T-helper 2 cell treated with Interferon-gamma antibody and Interleukin-4, amounts not matched to agents 5 μg/mL and 100 μg/mL, for 36 hours (primary cell): Measurements from ENCODE around the gene RBBP8NL.

Experiments used
- DNase-seq: peaks from one replicate; pipeline ENCODE4 v3.0.0; 2021; ENCODE audit warnings: low spot score
- H3K27ac Mint-ChIP-seq: one replicate; pipeline ENCODE4 v1.8.0; 2021; ENCODE audit warnings: mild to moderate bottlenecking, mixed read lengths
- H3K27me3 Mint-ChIP-seq: one replicate; pipeline ENCODE4 v1.8.0; 2021; ENCODE audit warnings: low read depth, mixed read lengths
- H3K36me3 Mint-ChIP-seq: one replicate; pipeline ENCODE4 v1.8.0; 2021; ENCODE audit warnings: low read depth, mixed read lengths
- H3K4me1 Mint-ChIP-seq: one replicate; pipeline ENCODE4 v1.8.0; 2021; ENCODE audit warnings: low read depth, mixed read lengths
- H3K4me3 Mint-ChIP-seq: one replicate; pipeline ENCODE4 v1.8.0; 2022; ENCODE audit warnings: mild to moderate bottlenecking, moderate library complexity, mixed read lengths
- H3K9me3 Mint-ChIP-seq: one replicate; pipeline ENCODE4 v1.8.0; 2021; ENCODE audit warnings: mixed read lengths

Gene RBBP8NL

DNA sequence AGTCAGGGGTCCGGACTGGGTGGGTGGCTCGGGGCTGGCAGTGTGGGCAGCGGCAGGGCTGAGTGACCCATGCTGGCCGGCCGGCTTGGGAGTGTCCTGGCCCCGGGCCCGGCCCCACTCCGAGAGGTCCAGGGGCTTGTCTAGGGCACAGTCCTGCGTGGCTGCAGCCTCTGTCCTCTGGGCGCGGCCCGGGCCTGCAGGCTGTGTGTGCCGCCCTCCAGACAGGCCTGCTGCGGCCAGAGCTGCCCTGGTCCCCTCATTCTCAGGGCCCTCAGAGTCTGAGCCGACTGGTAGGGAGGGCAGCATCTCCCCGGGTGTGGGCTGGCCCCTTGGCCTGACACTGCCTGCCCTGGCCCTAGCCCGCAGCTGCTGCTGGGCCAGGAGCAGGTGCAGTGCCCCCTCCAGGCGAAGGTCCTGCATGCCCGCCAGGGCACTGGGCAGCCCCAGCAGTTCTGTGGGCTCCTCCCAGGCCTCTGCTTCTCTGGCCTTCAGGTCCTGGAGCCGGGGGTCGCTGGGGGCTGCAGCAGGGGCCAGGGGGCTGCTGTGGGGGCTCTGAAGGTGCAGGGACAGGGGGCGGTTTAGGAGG lies 13.3 kb downstream of the RBBP8NL start:
- Mint-ChIP-seq H3K27ac (no peak overlapping the region), H3K4me3 (no peak overlapping the region), H3K4me1 (peaks cover 8% of the 10 kb centered on the region), H3K9me3 (no peaks in the 10 kb centered on the region), H3K27me3 (no peaks in the 10 kb centered on the region), H3K36me3 (no peaks in the 10 kb centered on the region)
- no peak for DNase-seq

DNA sequence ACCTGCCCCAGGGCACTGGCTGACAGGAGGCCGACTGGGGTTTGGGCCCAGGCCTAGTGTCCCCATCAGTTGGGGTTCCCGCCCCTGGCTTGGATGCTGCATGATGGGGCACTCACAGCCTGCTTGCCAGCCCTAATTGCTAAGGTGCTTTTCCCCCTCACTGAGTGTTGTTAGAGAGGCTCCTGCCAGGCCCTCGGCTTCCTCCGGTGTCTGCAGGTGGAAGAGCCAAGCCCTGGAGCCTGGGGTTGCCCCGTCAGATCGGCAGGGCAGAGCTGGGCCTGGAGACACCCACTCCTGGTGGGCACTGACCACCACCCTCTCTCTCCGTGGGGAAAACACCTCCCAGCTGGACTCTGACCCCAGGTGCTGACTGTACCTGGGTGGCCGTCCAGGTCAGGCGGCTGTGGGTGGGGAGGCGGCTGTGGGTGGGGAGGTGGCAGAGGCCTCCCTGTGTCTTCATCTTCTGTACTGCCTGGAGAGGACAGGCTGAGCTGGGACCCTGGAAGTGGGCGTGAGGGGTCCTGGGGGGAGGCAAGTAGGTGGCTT lies 14.2 kb downstream of the RBBP8NL start:
- H3K9me3 Mint-ChIP-seq = no peaks in the 10 kb centered on the region

DNA sequence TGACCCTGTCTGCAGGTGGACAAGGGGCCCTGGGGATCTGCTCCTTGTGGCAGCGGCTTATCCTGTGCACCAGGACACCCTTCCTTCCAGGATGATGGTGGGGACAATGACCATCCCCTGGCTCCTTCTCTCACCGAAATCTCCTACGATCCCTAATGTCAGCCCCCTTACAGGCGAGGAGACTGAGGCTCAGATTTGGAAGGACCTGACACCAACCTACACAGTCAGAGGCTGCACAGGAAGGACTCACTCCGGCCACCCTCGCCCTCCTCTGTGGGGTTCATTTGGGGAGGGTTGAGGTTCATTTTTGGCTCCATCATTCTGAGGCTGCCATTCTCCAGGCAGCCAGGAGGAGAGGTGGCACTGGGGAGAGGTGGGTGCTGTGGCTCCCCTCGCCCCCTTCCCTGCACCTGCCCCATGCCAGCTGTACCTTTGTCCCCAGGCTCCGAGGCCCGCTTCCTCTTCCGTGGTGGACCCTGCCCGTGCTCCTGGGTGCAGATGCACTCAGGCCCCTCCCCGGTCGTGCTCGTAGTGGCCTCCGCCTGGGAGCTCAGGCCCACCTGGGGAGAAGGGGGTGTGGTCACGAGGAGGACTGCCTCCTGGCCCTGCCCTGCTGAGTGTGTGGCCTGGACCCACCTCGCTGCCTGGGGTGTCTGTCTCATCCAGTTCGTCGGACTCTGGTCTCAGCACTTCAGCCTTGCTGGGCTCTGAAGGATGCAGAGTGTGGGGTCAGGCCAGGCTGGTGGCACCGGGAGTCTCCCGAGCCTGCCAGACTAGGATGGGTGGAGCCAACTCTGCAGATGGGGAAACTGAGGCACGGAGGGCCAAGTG lies 14.9 kb downstream of the RBBP8NL start:
- H3K27ac Mint-ChIP-seq = no peak overlapping the region
- H3K4me3 Mint-ChIP-seq = no peak overlapping the region
- no peaks in the 10 kb centered on the region for H3K27me3 Mint-ChIP-seq
- H3K4me1 Mint-ChIP-seq = peaks cover 11% of the 10 kb centered on the region
- H3K36me3 Mint-ChIP-seq = no peaks in the 10 kb centered on the region
- H3K9me3 Mint-ChIP-seq = no peaks in the 10 kb centered on the region
- DNase-seq = no peak

More for the DNA sequence above, 14.2 kb downstream of the RBBP8NL start:
- no peaks in the 10 kb centered on the region for H3K27me3 Mint-ChIP-seq
- DNase-seq = no peak
- H3K36me3 Mint-ChIP-seq = no peaks in the 10 kb centered on the region
- no peak overlapping the region for H3K4me3 Mint-ChIP-seq
- no peak overlapping the region for H3K27ac Mint-ChIP-seq
- peaks cover 8% of the 10 kb centered on the region for H3K4me1 Mint-ChIP-seq

DNA sequence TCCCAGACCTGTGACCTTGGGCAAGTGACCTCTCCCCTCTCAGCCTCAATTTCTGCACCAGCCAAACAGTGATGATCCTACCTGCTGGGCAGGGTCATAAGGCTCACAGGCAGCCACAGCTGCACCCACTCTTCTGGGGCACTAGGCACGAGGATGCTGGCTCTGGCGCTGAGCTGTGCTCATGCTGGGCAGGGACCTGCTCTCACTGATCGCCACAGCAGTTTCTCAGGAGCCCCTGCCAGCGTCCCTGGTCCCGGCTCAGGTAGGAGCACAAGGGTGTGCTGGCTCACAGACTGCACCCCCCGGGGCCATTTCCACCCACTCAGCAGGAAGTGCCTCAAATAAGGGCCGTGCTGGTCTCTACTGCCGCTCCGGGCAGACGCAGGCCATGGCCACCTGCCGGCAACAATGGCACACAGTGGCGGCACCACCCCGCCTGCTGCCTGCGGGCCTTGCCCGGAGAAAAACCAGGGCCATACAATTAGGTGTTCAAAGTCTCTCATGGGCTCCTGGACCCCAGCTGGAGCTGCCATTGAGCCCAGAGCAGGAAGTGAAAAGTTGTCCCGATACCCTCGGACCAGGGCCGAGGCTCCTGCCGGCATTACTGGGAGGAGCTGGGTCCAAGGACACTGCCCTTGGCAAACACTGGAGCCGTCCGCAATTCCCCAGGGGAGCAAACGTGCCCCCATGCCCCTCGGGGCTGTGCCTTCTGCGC lies 15.7 kb downstream of the RBBP8NL start:
- no peak for DNase-seq
- Mint-ChIP-seq H3K27ac (no peak overlapping the region), H3K4me3 (no peak overlapping the region), H3K9me3 (no peaks in the 10 kb centered on the region), H3K27me3 (no peaks in the 10 kb centered on the region), H3K4me1 (peaks cover 11% of the 10 kb centered on the region), H3K36me3 (no peaks in the 10 kb centered on the region)

DNA sequence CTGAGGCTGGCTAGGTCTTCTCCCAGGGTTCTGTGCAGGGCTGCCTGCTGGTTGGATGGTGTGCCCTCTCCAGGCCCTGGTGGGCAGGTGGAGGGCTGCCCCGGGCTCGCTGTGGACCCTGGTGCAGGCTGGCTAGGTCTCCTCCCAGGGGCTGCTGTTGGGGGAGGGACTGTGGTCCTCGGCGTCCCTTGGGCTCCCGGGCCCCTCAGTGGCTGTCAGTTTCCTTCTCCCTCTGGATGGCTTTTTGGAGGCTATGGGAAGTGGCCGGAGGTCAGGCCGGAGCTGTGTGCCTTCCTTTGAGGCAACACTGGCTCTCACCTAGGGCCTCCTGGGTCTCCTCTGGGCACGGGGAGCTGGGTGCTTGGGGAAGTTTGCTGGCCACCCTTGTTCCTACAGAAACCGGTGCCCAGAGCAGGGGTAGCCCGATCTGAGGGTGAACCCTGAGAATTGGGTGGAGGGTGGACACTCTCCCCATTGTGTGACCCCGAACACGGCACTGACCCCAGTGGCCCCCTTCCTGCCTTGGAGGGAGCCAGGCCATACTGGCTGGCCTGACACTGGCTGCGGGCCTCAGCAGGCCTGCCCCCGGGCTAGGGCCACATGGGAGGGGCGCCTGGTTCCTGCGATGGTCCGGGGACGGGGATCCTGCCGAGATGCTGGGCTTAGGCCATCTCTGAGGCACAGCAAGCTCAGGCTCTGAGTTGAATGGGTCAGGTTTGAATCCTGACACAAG lies 16.4 kb downstream of the RBBP8NL start:
- no peaks in the 10 kb centered on the region for H3K9me3 Mint-ChIP-seq
- no peak overlapping the region for H3K4me3 Mint-ChIP-seq
- H3K4me1 Mint-ChIP-seq = peaks cover 15% of the 10 kb centered on the region
- no peak for DNase-seq
- H3K27ac Mint-ChIP-seq = no peak overlapping the region
- no peaks in the 10 kb centered on the region for H3K27me3 Mint-ChIP-seq
- no peaks in the 10 kb centered on the region for H3K36me3 Mint-ChIP-seq

DNA sequence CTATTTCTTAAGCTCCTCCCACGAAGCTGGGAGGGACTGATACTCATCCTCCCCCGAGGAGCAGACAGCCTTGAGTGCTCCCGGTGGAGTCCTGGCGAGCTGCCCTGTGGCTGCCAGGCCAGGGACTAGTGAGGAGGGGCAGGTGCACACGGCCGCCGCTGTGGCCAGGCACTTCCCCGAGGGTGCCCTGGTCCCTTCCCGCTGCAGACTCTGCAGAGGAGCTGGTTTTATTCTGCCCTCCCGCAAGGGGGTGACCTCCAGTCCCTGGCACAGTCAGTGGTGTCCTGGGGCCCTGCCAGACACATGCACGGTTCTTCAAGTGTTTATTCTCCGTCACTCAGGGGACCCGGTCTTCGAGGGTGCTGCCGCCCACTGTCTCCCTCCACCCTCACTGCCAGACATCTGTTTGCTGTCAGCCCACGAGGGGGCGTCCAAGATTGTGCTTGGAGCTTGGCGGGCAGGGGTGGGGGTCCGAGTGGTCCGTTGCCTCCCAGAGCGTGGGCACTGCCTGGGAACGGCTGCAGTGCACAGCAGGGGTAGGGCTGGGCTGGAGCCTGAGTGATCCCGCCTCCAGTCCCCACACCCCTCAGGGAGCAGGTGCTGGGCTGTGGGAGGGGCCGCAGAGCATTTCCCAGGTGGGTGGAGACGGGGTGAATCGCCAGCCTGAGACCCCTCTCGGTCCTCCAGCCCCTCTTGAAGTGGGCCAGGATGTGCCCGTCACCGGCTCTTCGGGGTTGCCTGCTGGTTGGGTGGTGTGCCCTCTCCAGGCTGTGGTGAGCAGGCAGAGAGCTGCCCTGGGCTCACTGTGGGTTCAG lies 17.2 kb downstream of the RBBP8NL start:
- DNase-seq = peak; percentile 34
- no peaks in the 10 kb centered on the region for H3K36me3 Mint-ChIP-seq
- H3K4me1 Mint-ChIP-seq = peaks cover 20% of the 10 kb centered on the region
- H3K27ac Mint-ChIP-seq = no peak overlapping the region
- no peak overlapping the region for H3K4me3 Mint-ChIP-seq
- no peaks in the 10 kb centered on the region for H3K9me3 Mint-ChIP-seq
- no peaks in the 10 kb centered on the region for H3K27me3 Mint-ChIP-seq

DNA sequence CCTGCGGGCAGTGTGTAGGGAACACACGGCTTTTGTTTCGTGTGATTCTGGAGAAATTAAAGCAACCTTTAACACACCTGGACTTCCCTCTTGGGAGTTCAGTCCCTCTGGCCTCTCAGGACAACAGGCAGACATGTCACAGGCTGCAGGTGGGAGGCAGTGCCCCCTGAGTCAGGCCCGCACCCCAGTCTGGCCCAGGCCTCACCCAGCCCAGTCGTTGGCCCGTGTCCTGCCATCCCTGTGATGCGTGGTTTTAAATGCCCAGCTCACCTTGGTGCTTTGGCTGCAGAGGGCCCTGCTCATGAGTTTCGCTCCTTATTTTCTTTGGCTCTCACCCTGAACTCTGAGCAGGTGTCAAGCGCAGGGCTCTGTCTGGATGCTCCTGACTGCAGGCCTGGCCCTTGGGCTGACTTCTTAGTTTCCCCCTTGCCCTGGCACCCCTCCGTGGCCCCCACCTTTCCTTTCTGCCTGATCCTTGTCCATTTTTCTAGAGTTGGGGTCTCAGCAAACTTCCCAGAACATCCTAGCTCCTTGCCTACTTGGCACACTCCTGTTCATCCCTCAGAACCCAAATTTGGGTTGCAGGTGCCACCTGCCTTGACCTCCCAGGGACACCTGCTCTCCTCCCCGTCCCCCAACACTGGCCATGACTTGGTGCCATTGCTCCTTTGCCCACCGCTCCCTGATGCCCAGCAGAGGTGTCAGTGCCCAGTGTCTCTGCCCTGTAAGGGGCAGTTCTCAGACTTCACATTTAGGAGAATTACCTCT lies 18.1 kb downstream of the RBBP8NL start:
- Mint-ChIP-seq H3K27ac (peak overlapping the region; percentile 34), H3K4me1 (peaks cover 20% of the 10 kb centered on the region), H3K36me3 (no peaks in the 10 kb centered on the region), H3K27me3 (no peaks in the 10 kb centered on the region), H3K4me3 (peak overlapping the region; percentile 24), H3K9me3 (no peaks in the 10 kb centered on the region)
- DNase-seq = no peak

DNA sequence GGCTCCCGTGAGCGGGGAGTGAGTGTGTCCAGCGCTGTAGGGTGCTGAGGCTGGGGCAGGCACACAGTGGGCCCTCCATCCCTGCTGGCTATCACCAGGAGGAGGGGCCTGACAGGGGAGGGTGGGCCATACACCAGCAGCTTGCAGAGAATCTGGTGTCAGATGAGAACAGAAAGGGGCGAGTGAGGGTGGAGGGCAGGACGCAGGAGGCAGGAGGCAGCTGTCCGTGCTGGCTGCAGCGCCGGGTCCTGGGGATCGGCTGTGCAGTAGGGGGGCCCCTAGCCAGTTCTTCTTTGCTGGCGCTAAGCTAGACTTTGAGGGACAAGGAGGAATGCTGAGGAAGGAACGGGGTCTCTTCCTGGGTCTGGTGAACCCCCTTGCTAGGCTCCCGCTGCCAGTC lies 18.7 kb downstream of the RBBP8NL start:
- Mint-ChIP-seq H3K27me3 (no peaks in the 10 kb centered on the region), H3K36me3 (no peaks in the 10 kb centered on the region)

DNA sequence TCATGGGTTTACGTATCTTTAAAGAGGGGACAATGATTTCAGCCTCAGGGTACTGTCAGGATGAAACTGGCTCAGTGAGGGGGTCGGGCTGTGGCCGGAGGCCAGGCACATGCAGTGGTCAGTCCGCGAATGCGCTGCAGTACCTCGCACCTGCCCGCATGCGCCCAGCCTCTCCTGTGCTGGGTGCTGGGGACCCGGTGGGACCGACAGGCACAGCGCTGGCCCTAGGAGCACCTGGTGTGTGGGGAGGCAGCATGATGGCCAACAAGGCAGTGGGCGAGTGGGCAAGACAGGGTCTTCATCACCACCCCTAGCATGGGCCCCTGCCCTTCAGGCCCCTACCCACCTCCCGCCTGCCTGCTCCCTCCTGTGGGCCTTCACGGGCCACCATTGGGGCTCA lies 19.3 kb downstream of the RBBP8NL start:
- H3K36me3 Mint-ChIP-seq = no peaks in the 10 kb centered on the region
- H3K27me3 Mint-ChIP-seq = no peaks in the 10 kb centered on the region
- H3K4me3 Mint-ChIP-seq = peak overlapping the region; percentile 80
- no peaks in the 10 kb centered on the region for H3K9me3 Mint-ChIP-seq
- peaks cover 23% of the 10 kb centered on the region for H3K4me1 Mint-ChIP-seq
- no peak for DNase-seq
- H3K27ac Mint-ChIP-seq = peak overlapping the region; percentile 86

More for the DNA sequence above, 18.7 kb downstream of the RBBP8NL start:
- H3K4me1 Mint-ChIP-seq = peaks cover 23% of the 10 kb centered on the region
- no peak overlapping the region for H3K4me3 Mint-ChIP-seq
- no peak overlapping the region for H3K27ac Mint-ChIP-seq
- no peak for DNase-seq
- H3K9me3 Mint-ChIP-seq = no peaks in the 10 kb centered on the region

DNA sequence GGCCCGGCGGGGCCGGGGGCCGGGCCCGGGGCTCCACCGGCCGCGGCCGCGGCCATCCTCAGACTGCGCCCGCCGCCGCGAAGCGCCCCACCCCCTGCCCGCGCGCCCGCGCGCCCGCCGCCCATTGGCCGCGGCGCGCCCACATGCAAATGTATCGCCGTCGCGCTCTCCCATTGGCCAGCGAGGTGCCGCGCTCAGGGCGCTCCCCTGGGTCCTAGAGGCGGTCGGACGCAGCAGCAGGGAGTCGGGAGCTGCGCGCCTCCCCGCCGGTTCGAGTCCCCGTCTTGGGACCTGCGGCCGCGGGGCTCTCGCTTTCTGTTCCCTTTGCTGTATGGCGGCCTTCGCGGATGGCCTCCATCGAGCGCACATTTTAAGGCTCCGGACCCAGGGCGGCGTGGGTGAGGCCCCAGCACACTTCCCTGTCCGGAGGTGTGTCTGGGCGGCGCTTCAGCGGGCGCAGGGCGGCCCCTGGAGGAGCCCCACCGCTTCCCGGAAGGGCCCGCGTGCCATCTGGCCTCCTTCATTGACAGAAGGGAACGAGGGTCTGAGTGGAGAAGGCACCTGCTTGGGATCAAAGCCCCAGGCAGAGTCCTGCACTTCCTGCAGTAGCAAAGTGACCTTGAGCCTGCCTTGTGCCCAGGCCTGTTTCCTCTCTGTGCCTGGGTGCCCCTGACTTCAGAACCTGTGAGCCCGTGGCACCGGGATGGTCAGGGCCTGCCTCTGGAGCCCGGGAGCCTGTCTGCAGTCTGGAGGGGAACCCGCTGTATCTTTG lies 19.9 kb downstream of the RBBP8NL start, which contains the start of gene CABLES2:
Gene CABLES2 (minus strand): TSS at position 65 of the 772 bp plus-strand sequence. CDS start 9 bp downstream, at position 56.
- peak within 1 kb of the TSS; percentile 86 for H3K27ac Mint-ChIP-seq

DNA sequence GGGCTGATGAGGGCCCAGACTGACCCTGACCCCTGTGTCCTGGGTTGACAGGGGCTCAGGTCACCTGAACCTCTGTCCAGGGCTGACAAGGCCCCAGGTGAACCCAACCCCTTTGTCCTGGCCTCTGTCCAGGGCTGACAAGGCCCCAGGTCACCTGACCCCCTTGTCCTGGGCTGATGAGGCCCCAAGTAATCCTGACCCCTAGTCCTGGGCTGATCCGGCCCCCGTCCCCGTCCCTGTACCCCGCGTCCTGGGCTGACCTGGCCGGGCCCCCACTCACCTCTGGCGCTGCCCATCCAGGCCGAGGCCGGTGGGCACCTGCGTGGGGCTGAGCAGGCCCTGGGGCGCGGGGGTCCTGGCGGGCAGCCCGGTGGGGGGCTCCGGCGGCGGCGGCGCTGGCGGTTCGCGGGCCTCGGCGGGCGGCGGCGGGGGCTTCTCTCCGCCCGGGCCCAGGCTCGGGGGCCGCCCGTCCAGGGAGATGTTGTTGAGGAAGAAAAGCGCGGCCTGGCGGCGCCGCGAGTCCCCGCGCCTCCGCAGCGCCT lies 20.6 kb downstream of the RBBP8NL start:
- DNase-seq = no peak
- peaks cover 23% of the 10 kb centered on the region for H3K4me1 Mint-ChIP-seq

More for the DNA sequence above, 19.9 kb downstream of the RBBP8NL start, which contains the start of gene CABLES2:
- Mint-ChIP-seq H3K9me3 (no peaks in the 10 kb centered on the region), H3K4me1 (peaks cover 23% of the 10 kb centered on the region), H3K36me3 (no peaks in the 10 kb centered on the region), H3K27me3 (no peaks in the 10 kb centered on the region), H3K4me3 (peak within 1 kb of the TSS; percentile 86)
- peak; percentile 93 for DNase-seq

More for the DNA sequence above, 20.6 kb downstream of the RBBP8NL start:
- no peaks in the 10 kb centered on the region for H3K36me3 Mint-ChIP-seq
- H3K4me3 Mint-ChIP-seq = peak overlapping the region; percentile 86
- H3K27me3 Mint-ChIP-seq = no peaks in the 10 kb centered on the region
- H3K27ac Mint-ChIP-seq = no peak overlapping the region
- no peaks in the 10 kb centered on the region for H3K9me3 Mint-ChIP-seq
